Mesendoderm (in vitro differentiated cells): ENCODE data around the gene TRAPPC2L.

ENCODE experiments used
- DNase-seq: peaks from one replicate; pipeline ENCODE4 v3.0.0; 2013
- H2AK5ac ChIP-seq: 2 replicates; pipeline ENCODE4 v1.6.1; 2013; ENCODE audit warnings: low read length, inconsistent platforms
- H2BK120ac ChIP-seq: 2 replicates; pipeline ENCODE4 v1.6.1; 2013; ENCODE audit warnings: low read depth, mild to moderate bottlenecking, low read length, moderate library complexity, mixed read lengths
- H2BK15ac ChIP-seq: replicated peaks from 2 replicates; pipeline ENCODE4 v1.6.1; 2013; ENCODE audit warnings: low read depth, mild to moderate bottlenecking, moderate library complexity
- H2BK5ac ChIP-seq: 2 replicates; pipeline ENCODE4 v1.6.1; 2013; ENCODE audit warnings: low read length, inconsistent platforms
- H3K18ac ChIP-seq: 2 replicates; pipeline ENCODE4 v1.6.1; 2013; ENCODE audit warnings: mild to moderate bottlenecking, low read length, mixed read lengths
- H3K23ac ChIP-seq: one replicate; pipeline ENCODE4 v1.6.1; 2013; ENCODE audit warnings: low read length
- H3K27ac ChIP-seq: 2 replicates; pipeline ENCODE4 v1.5.1; 2013; ENCODE audit warnings: low read depth, mild to moderate bottlenecking, inconsistent platforms, low read length, moderate library complexity
- H3K27me3 ChIP-seq: 2 replicates; pipeline ENCODE4 v1.6.1; 2013; ENCODE audit warnings: low read length, control low read depth, mild to moderate bottlenecking, inconsistent platforms; ENCODE audit not compliant: insufficient read depth, poor library complexity
- H3K36me3 ChIP-seq: 2 replicates; pipeline ENCODE4 v1.6.1; 2013; ENCODE audit warnings: low read length, inconsistent platforms; ENCODE audit not compliant: control insufficient read depth, insufficient read depth
- H3K4ac ChIP-seq: one replicate; pipeline ENCODE4 v1.6.1; 2013; ENCODE audit warnings: low read depth, mild to moderate bottlenecking, low read length, moderate library complexity
- H3K4me1 ChIP-seq: 2 replicates; pipeline ENCODE4 v1.6.1; 2013; ENCODE audit warnings: low read depth, low read length, inconsistent platforms; ENCODE audit not compliant: control insufficient read depth
- H3K4me2 ChIP-seq: 2 replicates; pipeline ENCODE4 v1.6.1; 2013; ENCODE audit warnings: low read length
- H3K4me3 ChIP-seq: 2 replicates; pipeline ENCODE4 v1.5.1; 2013; ENCODE audit warnings: mild to moderate bottlenecking, low read length
- H3K56ac ChIP-seq: one replicate; pipeline ENCODE4 v1.6.1; 2013; ENCODE audit warnings: low read length
- H3K79me1 ChIP-seq: 2 replicates; pipeline ENCODE4 v1.6.1; 2013; ENCODE audit warnings: low read length, inconsistent platforms
- H3K79me2 ChIP-seq: 2 replicates; pipeline ENCODE4 v1.6.1; 2013; ENCODE audit warnings: mild to moderate bottlenecking, low read length; ENCODE audit not compliant: control insufficient read depth, insufficient read depth
- H3K9ac ChIP-seq: 2 replicates; pipeline ENCODE4 v1.6.1; 2013; ENCODE audit warnings: low read length, inconsistent platforms
- H4K5ac ChIP-seq: one replicate; pipeline ENCODE4 v1.6.1; 2013; ENCODE audit warnings: low read length
- H4K8ac ChIP-seq: one replicate; pipeline ENCODE4 v1.6.1; 2013; ENCODE audit warnings: low read depth, mild to moderate bottlenecking, control low read depth, low read length, moderate library complexity
- whole genome bisulfite sequencing: extraction: QIAGEN DNeasy Blood & Tissue Kit; methylation state at CpG from one replicate; pipeline ENCODE4 v1.1.7; 2013; ENCODE audit warnings: low lambda C conversion rate, missing lambda C conversion rate; ENCODE audit not compliant: insufficient coverage; ENCODE audit errors: extremely low coverage; 5-methylcytosine and 5-hydroxymethylcytosine counted together

The TRAPPC2L gene

GRCh38 chr16:88842806-88843205 lies 14.1 kb upstream of the TRAPPC2L start:
- no peak overlapping the region for H3K9ac ChIP-seq
- no peak overlapping the region for H2BK120ac ChIP-seq
- H2AK5ac ChIP-seq, result no peak overlapping the region
- no peak overlapping the region for H3K56ac ChIP-seq
- no CpG with 5 or more reads among the region's 25 CpGs for WGBS
- H2BK5ac ChIP-seq, result no peak overlapping the region
- H3K23ac ChIP-seq, result no peak overlapping the region
- H3K18ac ChIP-seq, result no peak overlapping the region
- H3K79me2 ChIP-seq, result no peaks in the 10 kb centered on the region
- H3K27me3 ChIP-seq, result no peaks in the 10 kb centered on the region
- no peak overlapping the region for H4K5ac ChIP-seq
- no peak for DNase-seq
- no peaks in the 10 kb centered on the region for H3K36me3 ChIP-seq
- no peak overlapping the region for H3K4ac ChIP-seq
- no peaks in the 10 kb centered on the region for H3K79me1 ChIP-seq
- H3K27ac ChIP-seq, result no peak overlapping the region
- no peak overlapping the region for H3K4me2 ChIP-seq
- H2BK15ac ChIP-seq, result no peak overlapping the region
- H4K8ac ChIP-seq, result no peak overlapping the region
- no peak overlapping the region for H3K4me3 ChIP-seq
- no peaks in the 10 kb centered on the region for H3K4me1 ChIP-seq

GRCh38 chr16:88843256-88843655 lies 13.7 kb upstream of the TRAPPC2L start:
- H3K79me1 ChIP-seq, result no peaks in the 10 kb centered on the region
- H3K79me2 ChIP-seq, result no peaks in the 10 kb centered on the region
- H3K4me3 ChIP-seq, result no peak overlapping the region
- H4K5ac ChIP-seq, result no peak overlapping the region
- no CpG with 5 or more reads among the region's 20 CpGs for whole genome bisulfite sequencing
- H2BK120ac ChIP-seq, result no peak overlapping the region
- H2AK5ac ChIP-seq, result no peak overlapping the region
- DNase-seq, result no peak
- H3K4me1 ChIP-seq, result no peaks in the 10 kb centered on the region
- H3K56ac ChIP-seq, result no peak overlapping the region
- no peak overlapping the region for H3K4ac ChIP-seq
- no peak overlapping the region for H4K8ac ChIP-seq
- H2BK5ac ChIP-seq, result no peak overlapping the region
- no peak overlapping the region for H3K4me2 ChIP-seq
- no peaks in the 10 kb centered on the region for H3K36me3 ChIP-seq
- no peak overlapping the region for H3K27ac ChIP-seq
- H3K23ac ChIP-seq, result no peak overlapping the region
- no peaks in the 10 kb centered on the region for H3K27me3 ChIP-seq
- no peak overlapping the region for H2BK15ac ChIP-seq
- no peak overlapping the region for H3K9ac ChIP-seq
- no peak overlapping the region for H3K18ac ChIP-seq

- no peaks in the 10 kb centered on the region for H3K36me3 ChIP-seq
- H3K18ac ChIP-seq, result no peak overlapping the region
- H3K79me2 ChIP-seq, result no peaks in the 10 kb centered on the region
- no peak overlapping the region for H3K27ac ChIP-seq
- no peak overlapping the region for H3K4me3 ChIP-seq
- H4K5ac ChIP-seq, result no peak overlapping the region
- DNase-seq, result peak; percentile 44
- H3K56ac ChIP-seq, result no peak overlapping the region
- no peak overlapping the region for H3K4me2 ChIP-seq
- H2BK5ac ChIP-seq, result no peak overlapping the region
- H3K9ac ChIP-seq, result no peak overlapping the region
- H3K4me1 ChIP-seq, result no peaks in the 10 kb centered on the region
- WGBS, result no CpG with 5 or more reads among the region's 11 CpGs
- H3K4ac ChIP-seq, result no peak overlapping the region
- H3K27me3 ChIP-seq, result no peaks in the 10 kb centered on the region
- no peak overlapping the region for H2BK15ac ChIP-seq
- no peak overlapping the region for H2AK5ac ChIP-seq
- H4K8ac ChIP-seq, result no peak overlapping the region
- H3K23ac ChIP-seq, result no peak overlapping the region
- H3K79me1 ChIP-seq, result no peaks in the 10 kb centered on the region
- no peak overlapping the region for H2BK120ac ChIP-seq
Observed at GRCh38 chr16:88844419-88845036, 12.4 kb upstream of the TRAPPC2L start.

GRCh38 chr16:88846088-88846487 lies 10.8 kb upstream of the TRAPPC2L start:
- H3K23ac ChIP-seq, result no peak overlapping the region
- no peak overlapping the region for H3K4ac ChIP-seq
- no peak overlapping the region for H2BK5ac ChIP-seq
- H3K27me3 ChIP-seq, result no peaks in the 10 kb centered on the region
- H2BK120ac ChIP-seq, result no peak overlapping the region
- H3K18ac ChIP-seq, result no peak overlapping the region
- H3K27ac ChIP-seq, result no peak overlapping the region
- H3K56ac ChIP-seq, result no peak overlapping the region
- no peak overlapping the region for H4K5ac ChIP-seq
- H4K8ac ChIP-seq, result no peak overlapping the region
- no peak overlapping the region for H2BK15ac ChIP-seq
- H2AK5ac ChIP-seq, result no peak overlapping the region
- no peak overlapping the region for H3K9ac ChIP-seq
- H3K79me1 ChIP-seq, result no peaks in the 10 kb centered on the region
- no peak overlapping the region for H3K4me3 ChIP-seq
- H3K4me2 ChIP-seq, result no peak overlapping the region
- H3K4me1 ChIP-seq, result no peaks in the 10 kb centered on the region
- no CpG with 5 or more reads among the region's 9 CpGs for WGBS
- no peaks in the 10 kb centered on the region for H3K36me3 ChIP-seq
- no peaks in the 10 kb centered on the region for H3K79me2 ChIP-seq
- DNase-seq, result no peak

- H3K4me2 ChIP-seq, result no peak overlapping the region
- no peak overlapping the region for H3K18ac ChIP-seq
- no peak overlapping the region for H2BK120ac ChIP-seq
- H3K4me1 ChIP-seq, result no peaks in the 10 kb centered on the region
- H3K4ac ChIP-seq, result no peak overlapping the region
- H3K56ac ChIP-seq, result no peak overlapping the region
- no peak overlapping the region for H2BK5ac ChIP-seq
- no peaks in the 10 kb centered on the region for H3K79me2 ChIP-seq
- no peak overlapping the region for H3K4me3 ChIP-seq
- H3K23ac ChIP-seq, result no peak overlapping the region
- no peaks in the 10 kb centered on the region for H3K79me1 ChIP-seq
- H2AK5ac ChIP-seq, result no peak overlapping the region
- H2BK15ac ChIP-seq, result no peak overlapping the region
- WGBS, result no CpG with 5 or more reads among the region's 18 CpGs
- H4K5ac ChIP-seq, result no peak overlapping the region
- DNase-seq, result no peak
- H3K27ac ChIP-seq, result no peak overlapping the region
- no peaks in the 10 kb centered on the region for H3K36me3 ChIP-seq
- no peak overlapping the region for H4K8ac ChIP-seq
- no peaks in the 10 kb centered on the region for H3K27me3 ChIP-seq
- H3K9ac ChIP-seq, result no peak overlapping the region
Observed at GRCh38 chr16:88847654-88848053, 9.3 kb upstream of the TRAPPC2L start.

GRCh38 chr16:88848557-88848956 lies 8.4 kb upstream of the TRAPPC2L start:
- Histone ChIP-seq H3K36me3 (no peaks in the 10 kb centered on the region), H3K79me1 (no peaks in the 10 kb centered on the region)

More at GRCh38 chr16:88848557-88848956, 8.4 kb upstream of the TRAPPC2L start:
- H2BK120ac ChIP-seq, result no peak overlapping the region
- H3K18ac ChIP-seq, result no peak overlapping the region
- H2BK15ac ChIP-seq, result no peak overlapping the region
- DNase-seq, result no peak
- no peak overlapping the region for H2BK5ac ChIP-seq
- no peak overlapping the region for H3K9ac ChIP-seq
- H3K4me1 ChIP-seq, result no peaks in the 10 kb centered on the region
- no CpG with 5 or more reads among the region's 21 CpGs for WGBS
- no peak overlapping the region for H3K4ac ChIP-seq
- no peak overlapping the region for H3K4me2 ChIP-seq
- no peak overlapping the region for H2AK5ac ChIP-seq
- H3K27me3 ChIP-seq, result no peaks in the 10 kb centered on the region
- H3K79me2 ChIP-seq, result no peaks in the 10 kb centered on the region
- no peak overlapping the region for H4K8ac ChIP-seq
- H4K5ac ChIP-seq, result no peak overlapping the region
- no peak overlapping the region for H3K4me3 ChIP-seq
- no peak overlapping the region for H3K27ac ChIP-seq
- H3K56ac ChIP-seq, result no peak overlapping the region
- H3K23ac ChIP-seq, result no peak overlapping the region
